ENCODE measurements around the gene CENPE.

The CENPE gene

GRCh38 chr4:103098756-103099440 is 99.2 kb downstream of the CENPE start:
- no peak for TF ChIP-seq NFIC (IDR thresholded peaks at IDR 0.05)
- TF ChIP-seq REST (IDR thresholded peaks at IDR 0.05; ENCODE audit: low read depth) = no peak
- TF ChIP-seq ZBTB7A (IDR thresholded peaks at IDR 0.05; ENCODE audit: low read depth) = no peak
- no peak for TF ChIP-seq USF1 (IDR thresholded peaks at IDR 0.05)
- no peak for TF ChIP-seq TCF12 (IDR thresholded peaks at IDR 0.05; ENCODE audit: low read depth)
- TF ChIP-seq YY1 (IDR thresholded peaks at IDR 0.05; ENCODE audit: low read depth) = no peak

GRCh38 chr4:103098341-103098740 is 99.8 kb downstream of the CENPE start:
- TF ChIP-seq USF1 (IDR thresholded peaks at IDR 0.05) (no peak), YY1 (IDR thresholded peaks at IDR 0.05; ENCODE audit: low read depth) (no peak), MAX (IDR thresholded peaks at IDR 0.05) (no peak), TCF12 (IDR thresholded peaks at IDR 0.05; ENCODE audit: low read depth) (no peak), TEAD4 (IDR thresholded peaks at IDR 0.05) (no peak), CEBPB (IDR thresholded peaks at IDR 0.05) (no peak), RAD21 (IDR thresholded peaks at IDR 0.05; ENCODE audit: low read depth) (no peak), EGR1 (IDR thresholded peaks at IDR 0.05) (no peak), NFIC (IDR thresholded peaks at IDR 0.05) (no peak), ZBTB7A (IDR thresholded peaks at IDR 0.05; ENCODE audit: low read depth) (no peak), FOXM1 (IDR thresholded peaks at IDR 0.05; ENCODE audit: borderline replicate concordance, low read depth) (no peak), TAF1 (IDR thresholded peaks at IDR 0.05; ENCODE audit: low read depth) (no peak), REST (IDR thresholded peaks at IDR 0.05; ENCODE audit: low read depth) (no peak), EP300 (IDR thresholded peaks at IDR 0.05; ENCODE audit: borderline replicate concordance) (no peak), CREB1 (IDR thresholded peaks at IDR 0.05; ENCODE audit: low read depth) (no peak)

GRCh38 chr4:103097112-103097511 is 101.0 kb downstream of the CENPE start:
- TF ChIP-seq YY1 (IDR thresholded peaks at IDR 0.05; ENCODE audit: low read depth) (no peak), REST (IDR thresholded peaks at IDR 0.05; ENCODE audit: low read depth) (no peak), EP300 (IDR thresholded peaks at IDR 0.05; ENCODE audit: borderline replicate concordance) (no peak)

GRCh38 chr4:103095080-103095479 is 103.1 kb downstream of the CENPE start:
- TF ChIP-seq TCF12 (IDR thresholded peaks at IDR 0.05; ENCODE audit: low read depth) = no peak
- TF ChIP-seq MAX (IDR thresholded peaks at IDR 0.05) = no peak
- TF ChIP-seq TEAD4 (IDR thresholded peaks at IDR 0.05) = no peak
- no peak for TF ChIP-seq USF1 (IDR thresholded peaks at IDR 0.05)
- TF ChIP-seq ZBTB7A (IDR thresholded peaks at IDR 0.05; ENCODE audit: low read depth) = no peak
- no peak for TF ChIP-seq REST (IDR thresholded peaks at IDR 0.05; ENCODE audit: low read depth)
- no peak for TF ChIP-seq YY1 (IDR thresholded peaks at IDR 0.05; ENCODE audit: low read depth)
- no peak for TF ChIP-seq RAD21 (IDR thresholded peaks at IDR 0.05; ENCODE audit: low read depth)
- no peak for TF ChIP-seq NFIC (IDR thresholded peaks at IDR 0.05)
- TF ChIP-seq EGR1 (IDR thresholded peaks at IDR 0.05) = no peak
- no peak for TF ChIP-seq EP300 (IDR thresholded peaks at IDR 0.05; ENCODE audit: borderline replicate concordance)
- no peak for TF ChIP-seq CEBPB (IDR thresholded peaks at IDR 0.05)
- no peak for TF ChIP-seq FOXM1 (IDR thresholded peaks at IDR 0.05; ENCODE audit: borderline replicate concordance, low read depth)
- TF ChIP-seq CREB1 (IDR thresholded peaks at IDR 0.05; ENCODE audit: low read depth) = no peak
- no peak for TF ChIP-seq TAF1 (IDR thresholded peaks at IDR 0.05; ENCODE audit: low read depth)
